ENCODE measurements around the gene ITIH2. TPM values are rescaled to one million over a fixed set of nuclear protein-coding genes. Genes with fewer than 3 reads are reported as not detected.
"Not testable (repeated sequence)": the region's sequence is repeated elsewhere in the genome, so short reads cannot be mapped to it uniquely, and the experiment has no call there.

Gene ITIH2, protein sequence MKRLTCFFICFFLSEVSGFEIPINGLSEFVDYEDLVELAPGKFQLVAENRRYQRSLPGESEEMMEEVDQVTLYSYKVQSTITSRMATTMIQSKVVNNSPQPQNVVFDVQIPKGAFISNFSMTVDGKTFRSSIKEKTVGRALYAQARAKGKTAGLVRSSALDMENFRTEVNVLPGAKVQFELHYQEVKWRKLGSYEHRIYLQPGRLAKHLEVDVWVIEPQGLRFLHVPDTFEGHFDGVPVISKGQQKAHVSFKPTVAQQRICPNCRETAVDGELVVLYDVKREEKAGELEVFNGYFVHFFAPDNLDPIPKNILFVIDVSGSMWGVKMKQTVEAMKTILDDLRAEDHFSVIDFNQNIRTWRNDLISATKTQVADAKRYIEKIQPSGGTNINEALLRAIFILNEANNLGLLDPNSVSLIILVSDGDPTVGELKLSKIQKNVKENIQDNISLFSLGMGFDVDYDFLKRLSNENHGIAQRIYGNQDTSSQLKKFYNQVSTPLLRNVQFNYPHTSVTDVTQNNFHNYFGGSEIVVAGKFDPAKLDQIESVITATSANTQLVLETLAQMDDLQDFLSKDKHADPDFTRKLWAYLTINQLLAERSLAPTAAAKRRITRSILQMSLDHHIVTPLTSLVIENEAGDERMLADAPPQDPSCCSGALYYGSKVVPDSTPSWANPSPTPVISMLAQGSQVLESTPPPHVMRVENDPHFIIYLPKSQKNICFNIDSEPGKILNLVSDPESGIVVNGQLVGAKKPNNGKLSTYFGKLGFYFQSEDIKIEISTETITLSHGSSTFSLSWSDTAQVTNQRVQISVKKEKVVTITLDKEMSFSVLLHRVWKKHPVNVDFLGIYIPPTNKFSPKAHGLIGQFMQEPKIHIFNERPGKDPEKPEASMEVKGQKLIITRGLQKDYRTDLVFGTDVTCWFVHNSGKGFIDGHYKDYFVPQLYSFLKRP
- not detected in 2 replicates for total RNA-seq (2014; rRNA removed; shearing (Covaris generic))

DNA sequence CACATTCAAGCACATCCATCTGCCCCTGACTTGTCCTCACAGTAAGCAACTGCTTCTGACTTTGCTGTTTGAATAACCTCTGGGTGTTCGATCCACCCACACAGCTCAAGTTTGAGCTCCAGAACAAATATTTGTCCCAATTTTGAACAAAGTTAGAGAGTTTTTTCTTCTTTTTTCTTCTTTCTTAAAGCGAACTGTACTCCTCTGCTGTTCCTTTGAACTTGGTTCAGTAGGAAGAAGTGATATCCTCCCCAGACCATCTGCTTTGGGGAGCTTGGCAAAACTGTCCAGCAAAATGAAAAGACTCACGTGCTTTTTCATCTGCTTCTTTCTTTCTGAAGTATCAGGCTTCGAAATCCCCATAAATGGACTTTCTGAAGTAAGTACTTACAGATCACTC, at the start of gene ITIH2:
Gene ITIH2, plus strand, starts transcription at position 177 of the 400 bp plus-strand sequence. Its CDS starts 119 bp downstream, at position 296.
- DNase-seq (ENCODE audit: low spot score) = no peak

DNA sequence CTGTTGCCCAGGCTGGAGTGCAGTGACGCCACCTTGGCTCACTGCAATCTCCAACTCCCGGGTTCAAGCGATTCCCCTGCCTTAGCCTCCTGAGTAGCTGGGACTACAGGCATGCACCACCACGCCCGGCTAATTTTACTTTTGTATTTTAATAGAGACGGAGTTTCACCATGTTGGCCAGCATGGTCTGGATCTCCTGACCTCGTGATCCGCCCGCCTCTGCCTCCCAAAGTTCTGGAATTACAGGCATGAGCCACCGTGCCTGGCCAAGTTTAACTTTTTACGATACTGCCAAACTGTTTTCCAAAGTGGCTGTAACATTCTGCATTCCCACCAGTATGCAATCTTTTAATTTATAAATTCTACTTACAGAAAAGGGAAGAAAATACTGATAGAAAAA, 46.0 kb upstream of the ITIH2 start:
- DNase-seq (ENCODE audit: low spot score) = not testable (repeated sequence)

- DNase-seq (ENCODE audit: low spot score) = no peak
These were observed 45.6 kb upstream of the ITIH2 start for GRCh38 chr10:7657552-7657951.

GRCh38 chr10:7659560-7659959, 43.6 kb upstream of the ITIH2 start:
- DNase-seq (ENCODE audit: low spot score) = no peak

DNA sequence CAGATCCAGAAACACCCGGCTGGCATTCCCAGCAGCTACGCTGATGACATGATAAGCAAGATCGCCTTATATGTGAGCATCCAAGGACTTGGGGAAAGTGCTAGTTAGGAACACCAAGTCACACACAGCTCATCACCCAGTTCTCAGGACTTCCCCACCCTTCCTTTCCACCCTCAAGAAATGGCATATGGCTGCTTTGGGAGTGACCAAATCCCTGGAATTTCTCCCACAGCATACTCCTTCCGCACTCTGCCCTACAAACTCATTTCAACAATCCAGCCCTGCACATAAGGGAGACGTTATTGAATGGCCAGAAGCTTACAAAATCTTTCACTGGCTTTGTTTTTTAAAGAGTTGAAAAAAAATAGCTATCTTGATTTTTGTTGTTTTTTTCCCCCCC, 40.6 kb upstream of the ITIH2 start:
- no peak for DNase-seq (ENCODE audit: low spot score)

- DNase-seq (ENCODE audit: low spot score) = no peak
These were observed 38.4 kb upstream of the ITIH2 start for GRCh38 chr10:7664707-7665106.

GRCh38 chr10:7665767-7666166, 37.3 kb upstream of the ITIH2 start:
- DNase-seq (ENCODE audit: low spot score) = no peak

DNA sequence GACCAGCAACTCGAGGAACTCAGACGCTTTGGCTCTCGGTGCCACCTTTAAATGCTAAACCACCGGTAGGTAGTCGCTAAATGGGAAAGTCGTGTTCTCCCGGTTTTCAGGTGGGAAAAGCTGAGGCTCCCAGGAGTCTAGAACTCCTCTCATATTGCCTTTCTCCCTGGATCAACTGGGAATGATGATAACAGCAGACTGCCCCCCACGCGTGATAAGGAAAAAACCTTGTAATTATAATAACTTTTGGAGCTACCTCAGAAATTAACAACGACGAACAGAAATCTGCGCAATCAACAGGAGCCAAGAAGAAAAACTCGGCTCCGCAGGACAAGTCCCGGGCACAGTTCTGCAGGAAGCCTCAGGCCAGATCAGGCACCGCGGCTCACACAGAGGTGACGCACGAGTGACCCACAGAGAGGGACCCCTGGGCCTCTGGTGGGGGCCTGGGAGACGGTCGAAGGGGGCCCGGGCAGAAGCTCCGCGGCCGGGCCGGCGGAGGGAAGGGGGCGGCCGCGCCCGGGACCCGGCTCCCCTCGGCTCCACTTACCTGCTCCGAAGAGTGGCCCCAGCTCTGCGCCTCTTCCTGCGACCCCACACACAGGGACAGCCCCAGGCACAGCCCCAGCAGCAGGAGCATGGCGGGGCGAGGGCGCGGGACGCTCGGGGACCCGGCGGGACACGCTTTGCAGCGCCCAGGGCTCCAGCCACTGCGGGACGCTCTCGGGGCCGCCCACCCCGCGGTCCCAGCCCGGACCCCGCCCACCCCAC, 36.7 kb upstream of the ITIH2 start, which contains the start of gene ITIH5:
Gene ITIH5, minus strand, starts transcription at position 714 of the 771 bp plus-strand sequence. Its CDS starts 74 bp downstream, at position 640.
- DNase-seq (ENCODE audit: low spot score) = no peak

- no peak for DNase-seq (ENCODE audit: low spot score)
These were observed 35.6 kb upstream of the ITIH2 start for GRCh38 chr10:7667262-7668141.

GRCh38 chr10:7670157-7670556, 33.0 kb upstream of the ITIH2 start:
- no peak for DNase-seq (ENCODE audit: low spot score)

DNA sequence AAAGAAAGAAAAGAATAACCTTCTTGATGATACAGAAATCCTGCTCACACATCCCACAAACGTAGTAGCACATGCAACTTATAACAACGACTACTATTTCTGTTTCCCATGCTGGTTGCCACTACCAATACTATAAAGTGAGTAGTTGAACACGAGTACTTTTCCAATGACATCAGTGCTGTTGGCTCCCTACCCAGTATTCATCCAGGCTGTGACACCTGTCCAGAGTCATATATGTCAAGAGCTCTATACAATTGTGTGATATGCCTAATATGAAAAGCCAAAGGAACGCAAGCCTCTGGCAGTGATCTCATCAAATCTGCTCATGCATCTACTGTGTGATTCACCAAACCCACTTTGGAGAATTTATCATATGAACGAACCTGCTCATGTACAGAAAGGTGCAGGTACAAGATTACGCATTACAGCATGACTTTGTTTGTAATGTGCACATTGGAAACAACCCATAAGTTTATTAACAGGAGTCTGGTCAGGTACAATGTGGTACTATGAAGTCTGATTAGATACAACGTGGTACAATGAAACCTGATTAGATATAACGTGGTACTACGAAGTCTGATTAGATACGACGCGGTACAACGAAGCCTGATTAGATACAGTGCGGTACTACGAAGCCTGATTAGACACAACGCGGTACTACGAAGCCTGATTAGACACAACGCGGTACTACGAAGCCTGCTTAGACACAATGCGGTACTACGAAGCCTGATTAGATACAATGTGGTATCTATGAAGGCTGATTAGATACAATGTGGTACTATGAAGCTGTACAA, 30.6 kb upstream of the ITIH2 start:
- DNase-seq (ENCODE audit: low spot score) = no peak

DNA sequence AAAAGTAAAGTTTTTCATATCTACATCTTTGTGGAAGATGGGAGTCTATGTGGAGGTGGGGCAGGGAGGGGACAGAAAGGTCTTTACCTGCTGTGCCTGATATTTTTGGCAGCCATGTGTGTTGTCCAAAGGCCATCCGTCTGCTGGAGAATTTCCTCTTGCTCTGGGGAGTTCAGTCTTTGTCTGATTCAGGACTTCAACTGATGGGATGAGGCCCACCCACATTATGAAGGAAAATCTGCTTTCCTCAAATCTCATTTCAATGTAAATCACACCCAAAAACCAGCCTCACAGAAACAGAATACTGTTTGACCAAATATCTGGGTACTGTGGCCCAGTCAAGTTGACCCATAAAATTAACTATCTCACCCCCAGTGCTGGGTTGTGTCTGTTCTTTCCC, 23.9 kb upstream of the ITIH2 start:
- DNase-seq (ENCODE audit: low spot score) = no peak

- not testable (repeated sequence) for DNase-seq (ENCODE audit: low spot score)
These were observed 23.0 kb upstream of the ITIH2 start for GRCh38 chr10:7680078-7680477.

- no peak for DNase-seq (ENCODE audit: low spot score)
These were observed 16.6 kb upstream of the ITIH2 start for GRCh38 chr10:7686351-7687171.

GRCh38 chr10:7687228-7687907, 15.7 kb upstream of the ITIH2 start:
- DNase-seq (ENCODE audit: low spot score) = peak; percentile 85

DNA sequence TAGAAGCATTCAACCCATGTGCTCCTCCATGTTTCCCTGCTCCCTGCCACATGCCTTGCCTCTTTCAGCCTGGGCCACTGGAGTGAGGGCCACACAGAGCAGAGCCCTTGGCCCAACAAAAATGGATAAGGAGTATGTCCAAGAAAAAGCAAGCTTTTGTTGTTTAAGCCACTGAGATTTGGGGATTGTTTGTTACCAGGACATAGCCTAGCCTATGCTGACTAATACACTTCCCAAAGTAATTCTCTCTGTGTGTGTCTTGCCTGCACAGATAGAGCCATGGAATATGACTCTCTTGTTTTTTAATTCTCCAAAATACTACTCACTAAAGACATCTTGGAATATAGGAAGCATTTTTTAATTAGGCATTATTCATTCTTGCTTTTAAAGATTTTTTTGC, 13.5 kb upstream of the ITIH2 start:
- DNase-seq (ENCODE audit: low spot score) = no peak

- DNase-seq (ENCODE audit: low spot score) = not testable (repeated sequence)
These were observed 12.1 kb upstream of the ITIH2 start for GRCh38 chr10:7690885-7691597.

GRCh38 chr10:7692368-7692767, 10.7 kb upstream of the ITIH2 start:
- not testable (repeated sequence) for DNase-seq (ENCODE audit: low spot score)
